Adrenal gland (tissue), 5 donors: Measurements from ENCODE around the gene ALX4.

Experiments used
- CTCF ChIP-seq, 6 experiments: fragments of 450-650 bp in 4 of 6; fragments of 200-600 bp in 2 of 6; sonication (generic) in 1 of 6; IDR thresholded peaks; 1 replicate in 5 of 6; 2 replicates in 1 of 6; pipeline versions ENCODE4 v1.5.1 to v1.8.0; 2016 to 2021; ENCODE audit warnings: antibody characterized with exemption in 6 of 6, mild to moderate bottlenecking in 2 of 6, moderate library complexity in 1 of 6
- POLR2A ChIP-seq, 2 donors: fragments of 450-650 bp; IDR thresholded peaks; one replicate each; pipeline ENCODE4 v1.6.1; 2017; ENCODE audit warnings: antibody characterized with exemption in 2 of 2, mild to moderate bottlenecking in 2 of 2, moderate library complexity in 1 of 2
- donor health status: DM: no; HTN: no; CAD: no.

GRCh38 chr11:44248109-44248508, 61.8 kb downstream of the ALX4 start:
- no peak for TF ChIP-seq CTCF (IDR thresholded peaks at IDR 0.05)
- no peak for TF ChIP-seq POLR2A (IDR thresholded peaks at IDR 0.05)
